H9 (cell line): ENCODE data around the gene ACO1. TPM values are rescaled to one million over a fixed set of nuclear protein-coding genes. Genes with fewer than 3 reads are reported as not detected.

ENCODE experiments used
- DNase-seq: peaks from one replicate; pipeline ENCODE4 v3.0.0-alpha.2; 2017
- H2AFZ ChIP-seq: one replicate; pipeline ENCODE4 v1.6.1; 2013; ENCODE audit warnings: mild to moderate bottlenecking, low read length, control low read depth, moderate library complexity
- H2AK5ac ChIP-seq: 2 replicates; pipeline ENCODE4 v1.6.1; 2013; ENCODE audit warnings: low read length, control low read depth, mixed read lengths; ENCODE audit not compliant: insufficient read length
- H2BK120ac ChIP-seq: one replicate; pipeline ENCODE4 v1.6.1; 2013; ENCODE audit warnings: low read depth, mild to moderate bottlenecking, low read length, control low read depth, inconsistent platforms; ENCODE audit not compliant: poor library complexity, severe bottlenecking
- H2BK12ac ChIP-seq: 2 replicates; pipeline ENCODE4 v1.6.1; 2013; ENCODE audit warnings: low read length, control low read depth, mixed read lengths, low read depth; ENCODE audit not compliant: insufficient read length
- H2BK15ac ChIP-seq: 2 replicates; pipeline ENCODE4 v1.6.1; 2013; ENCODE audit warnings: low read depth, low read length, control low read depth
- H2BK20ac ChIP-seq: one replicate; pipeline ENCODE4 v1.6.1; 2013; ENCODE audit warnings: low read depth, mild to moderate bottlenecking, low read length, control low read depth, inconsistent platforms; ENCODE audit not compliant: poor library complexity, severe bottlenecking
- H2BK5ac ChIP-seq: 2 replicates; pipeline ENCODE4 v1.6.1; 2013; ENCODE audit warnings: low read length, control low read depth, mixed read lengths; ENCODE audit not compliant: insufficient read length
- H3K14ac ChIP-seq: 2 replicates; pipeline ENCODE4 v1.6.1; 2013; ENCODE audit warnings: low read length, control low read depth; ENCODE audit not compliant: insufficient read depth
- H3K18ac ChIP-seq: 2 replicates; pipeline ENCODE4 v1.6.1; 2013; ENCODE audit warnings: low read depth, mild to moderate bottlenecking, mixed read lengths, low read length, control low read depth; ENCODE audit not compliant: insufficient read length
- H3K23ac ChIP-seq: 2 replicates; pipeline ENCODE4 v1.6.1; 2013; ENCODE audit warnings: low read length, control low read depth, mixed read lengths, low read depth; ENCODE audit not compliant: insufficient read length
- H3K23me2 ChIP-seq: 2 replicates; pipeline ENCODE4 v1.6.1; 2013; ENCODE audit warnings: low read depth, mild to moderate bottlenecking, mixed read lengths, low read length, control low read depth; ENCODE audit not compliant: insufficient read length, poor library complexity, severe bottlenecking
- H3K27ac ChIP-seq: 2 replicates; pipeline ENCODE4 v1.5.1; 2013; ENCODE audit warnings: low read length, control low read depth, mixed read lengths, low read depth; ENCODE audit not compliant: insufficient read length
- H3K27me3 ChIP-seq: 2 replicates; pipeline ENCODE4 v1.6.1; 2013; ENCODE audit warnings: low read length, control low read depth, inconsistent platforms; ENCODE audit not compliant: insufficient read depth
- H3K4ac ChIP-seq: 2 replicates; pipeline ENCODE4 v1.6.1; 2013; ENCODE audit warnings: low read depth, mild to moderate bottlenecking, control low read depth, inconsistent platforms, low read length, moderate library complexity
- H3K4me1 ChIP-seq: 2 replicates; pipeline ENCODE4 v1.6.1; 2013; ENCODE audit warnings: low read length, control low read depth, inconsistent platforms; ENCODE audit not compliant: insufficient read depth
- H3K4me2 ChIP-seq: 2 replicates; pipeline ENCODE4 v1.6.1; 2013; ENCODE audit warnings: low read length, control low read depth, mixed read lengths; ENCODE audit not compliant: insufficient read length, insufficient read depth
- H3K56ac ChIP-seq: 2 replicates; pipeline ENCODE4 v1.6.1; 2013; ENCODE audit warnings: low read depth, mild to moderate bottlenecking, mixed read lengths, low read length, control low read depth; ENCODE audit not compliant: insufficient read length
- H3K79me1 ChIP-seq: 2 replicates; pipeline ENCODE4 v1.6.1; 2013; ENCODE audit warnings: low read depth, mild to moderate bottlenecking, moderate library complexity, low read length, control low read depth, inconsistent platforms; ENCODE audit not compliant: insufficient read depth, poor library complexity, severe bottlenecking
- H3K79me2 ChIP-seq: 2 replicates; pipeline ENCODE4 v1.6.1; 2013; ENCODE audit warnings: low read length, control low read depth, inconsistent platforms; ENCODE audit not compliant: insufficient read depth
- H3K9ac ChIP-seq: 2 replicates; pipeline ENCODE4 v1.6.1; 2013; ENCODE audit warnings: low read length, control low read depth, mixed read lengths; ENCODE audit not compliant: insufficient read length; ENCODE audit errors: extremely low read depth
- H3K9me3 ChIP-seq: one replicate; pipeline ENCODE4 v1.6.1; 2013; ENCODE audit warnings: low read depth, low read length, inconsistent platforms; ENCODE audit not compliant: control insufficient read depth
- H3T11ph ChIP-seq: one replicate; pipeline ENCODE4 v1.6.1; 2013; ENCODE audit warnings: mild to moderate bottlenecking, low read length, control low read depth, inconsistent platforms
- H4K20me1 ChIP-seq: one replicate; pipeline ENCODE4 v1.6.1; 2013; ENCODE audit not compliant: control insufficient read depth, insufficient read length, insufficient read depth
- H4K5ac ChIP-seq: 2 replicates; pipeline ENCODE4 v1.6.1; 2013; ENCODE audit warnings: low read depth, mild to moderate bottlenecking, mixed read lengths, low read length, control low read depth; ENCODE audit not compliant: insufficient read length
- H4K8ac ChIP-seq: replicated peaks from 2 replicates; pipeline ENCODE4 v1.6.1; 2013; ENCODE audit warnings: low read length, control low read depth, mixed read lengths, low read depth; ENCODE audit not compliant: insufficient read length
- H4K91ac ChIP-seq: 2 replicates; pipeline ENCODE4 v1.6.1; 2013; ENCODE audit warnings: low read depth, mild to moderate bottlenecking, moderate library complexity, mixed read lengths, low read length, control low read depth; ENCODE audit not compliant: insufficient read length
- H3K27ac Mint-ChIP-seq, 3 experiments: 2 replicates in 2 of 3; 3 replicates in 1 of 3; pipeline ENCODE4 v1.8.0; 2020 to 2021; ENCODE audit warnings: mixed read lengths in 3 of 3, mild to moderate bottlenecking in 1 of 3, moderate library complexity in 1 of 3
- H3K27me3 Mint-ChIP-seq: 2 replicates; pipeline ENCODE4 v1.8.0; 2021; ENCODE audit warnings: low read depth, mild to moderate bottlenecking, moderate library complexity, mixed read lengths
- H3K36me3 Mint-ChIP-seq, 3 experiments: 2 replicates in 2 of 3; 3 replicates in 1 of 3; pipeline ENCODE4 v1.8.0; 2020 to 2021; ENCODE audit warnings: low read depth in 3 of 3, mixed read lengths in 3 of 3; ENCODE audit not compliant: insufficient read depth in 1 of 3
- H3K4me1 Mint-ChIP-seq, 2 experiments: 2 replicates each; pipeline ENCODE4 v1.8.0; 2020; ENCODE audit warnings: mixed read lengths in 2 of 2
- H3K4me3 Mint-ChIP-seq, 2 experiments: 2 replicates in 1 of 2; 3 replicates in 1 of 2; pipeline ENCODE4 v1.8.0; 2020 to 2021; ENCODE audit warnings: mild to moderate bottlenecking in 2 of 2, mixed read lengths in 2 of 2, moderate library complexity in 1 of 2
- H3K9me3 Mint-ChIP-seq, 2 experiments: 2 replicates in 1 of 2; 3 replicates in 1 of 2; pipeline ENCODE4 v1.8.0; 2020; ENCODE audit warnings: mild to moderate bottlenecking in 2 of 2, mixed read lengths in 2 of 2, moderate library complexity in 1 of 2
- WGBS: extraction: QIAGEN DNeasy Blood & Tissue Kit; methylation state at CpG from one replicate; pipeline ENCODE4 v1.1.7; 2013; ENCODE audit warnings: missing lambda C conversion rate, low lambda C conversion rate, mixed read lengths; ENCODE audit not compliant: insufficient read length; ENCODE audit errors: extremely low coverage; 5-methylcytosine and 5-hydroxymethylcytosine counted together
- total RNA-seq: library from RNA; stranded (reverse); gene quantifications from 2 replicates; pipeline ENCODE4 v1.2.1, GENCODE V29; 2021
- TF ChIP-seq, protein P1 (sequence below): fragments of 200-600 bp; sonication (generic); conservative IDR thresholded peaks from 3 replicates; pipeline ENCODE4 v1.8.0; 2021; ENCODE audit warnings: antibody characterized with exemption, mild to moderate bottlenecking

ACO1 gene
- total RNA-seq, 1 experiment from 2014 or later = 44.5 TPM

- TF ChIP-seq, protein P1, sequence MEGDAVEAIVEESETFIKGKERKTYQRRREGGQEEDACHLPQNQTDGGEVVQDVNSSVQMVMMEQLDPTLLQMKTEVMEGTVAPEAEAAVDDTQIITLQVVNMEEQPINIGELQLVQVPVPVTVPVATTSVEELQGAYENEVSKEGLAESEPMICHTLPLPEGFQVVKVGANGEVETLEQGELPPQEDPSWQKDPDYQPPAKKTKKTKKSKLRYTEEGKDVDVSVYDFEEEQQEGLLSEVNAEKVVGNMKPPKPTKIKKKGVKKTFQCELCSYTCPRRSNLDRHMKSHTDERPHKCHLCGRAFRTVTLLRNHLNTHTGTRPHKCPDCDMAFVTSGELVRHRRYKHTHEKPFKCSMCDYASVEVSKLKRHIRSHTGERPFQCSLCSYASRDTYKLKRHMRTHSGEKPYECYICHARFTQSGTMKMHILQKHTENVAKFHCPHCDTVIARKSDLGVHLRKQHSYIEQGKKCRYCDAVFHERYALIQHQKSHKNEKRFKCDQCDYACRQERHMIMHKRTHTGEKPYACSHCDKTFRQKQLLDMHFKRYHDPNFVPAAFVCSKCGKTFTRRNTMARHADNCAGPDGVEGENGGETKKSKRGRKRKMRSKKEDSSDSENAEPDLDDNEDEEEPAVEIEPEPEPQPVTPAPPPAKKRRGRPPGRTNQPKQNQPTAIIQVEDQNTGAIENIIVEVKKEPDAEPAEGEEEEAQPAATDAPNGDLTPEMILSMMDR = no peak
- no peak overlapping the region for H3K23ac ChIP-seq
- H3K4me1 ChIP-seq = peaks cover 13% of the 10 kb centered on the region
- peaks cover 37 to 59% of the 10 kb centered on the region in 2 experiments for H3K4me1 Mint-ChIP-seq
- H3K27ac Mint-ChIP-seq = peak overlapping the region in 1 of 3 experiments; percentile 5; a peak in 2 of 7 replicates
- no peak overlapping the region for H2BK20ac ChIP-seq
- no peak for DNase-seq
- no peak overlapping the region for H3K9ac ChIP-seq
- no peaks in the 10 kb centered on the region for H3K9me3 Mint-ChIP-seq
- H3K23me2 ChIP-seq = peaks cover 3% of the 10 kb centered on the region
- H3T11ph ChIP-seq = no peak overlapping the region
- H3K79me1 ChIP-seq = no peaks in the 10 kb centered on the region
- no peak overlapping the region for H3K4ac ChIP-seq
- H3K9me3 ChIP-seq = no peaks in the 10 kb centered on the region
- peaks cover 0 to 1% (median 0%) of the 10 kb centered on the region in 3 experiments; a peak in 1 of 7 replicates for H3K36me3 Mint-ChIP-seq
- H3K27me3 ChIP-seq = no peaks in the 10 kb centered on the region
- no peaks in the 10 kb centered on the region for H3K79me2 ChIP-seq
- no peak overlapping the region for H3K14ac ChIP-seq
- no peak overlapping the region for H2BK15ac ChIP-seq
- H4K20me1 ChIP-seq = no peaks in the 10 kb centered on the region
- H4K8ac ChIP-seq = no peak overlapping the region
- WGBS = no CpG with 5 or more reads among the region's 2 CpGs
- no peak overlapping the region for H3K4me3 Mint-ChIP-seq
- H4K5ac ChIP-seq = no peak overlapping the region
- H2BK5ac ChIP-seq = no peak overlapping the region
- H2AK5ac ChIP-seq = no peak overlapping the region
- no peak overlapping the region for H2BK12ac ChIP-seq
- H3K4me2 ChIP-seq = no peak overlapping the region
- H3K18ac ChIP-seq = no peak overlapping the region
- H3K27me3 Mint-ChIP-seq = no peaks in the 10 kb centered on the region
- no peak overlapping the region for H2BK120ac ChIP-seq
- H4K91ac ChIP-seq = no peak overlapping the region
- H2AFZ ChIP-seq = no peak overlapping the region
- no peak overlapping the region for H3K56ac ChIP-seq
- H3K27ac ChIP-seq = no peak overlapping the region
Measured at GRCh38 chr9:32347571-32347970, 36.9 kb upstream of the ACO1 start.
